Upper lobe of right lung (tissue), 1 donor: ENCODE results near the gene KRT6A. TPM values are rescaled to one million over a fixed set of nuclear protein-coding genes. Genes with fewer than 3 reads are reported as not detected.

Source experiments
- ATAC-seq: fragments of 200-7000 bp; cut with Tn5 transposase; one replicate; pipeline ENCODE4 v1.9.1; 2020; ENCODE audit warnings: mild to moderate bottlenecking, moderate library complexity
- DNase-seq: peaks from one replicate; pipeline ENCODE4 v3.0.0-alpha.2; 2020
- H3K27ac ChIP-seq: fragments of 200-600 bp; one replicate; pipeline ENCODE4 v1.8.0; 2022
- H3K27me3 ChIP-seq: fragments of 200-600 bp; one replicate; pipeline ENCODE4 v1.8.0; 2022; ENCODE audit warnings: mild to moderate bottlenecking
- H3K36me3 ChIP-seq: fragments of 200-600 bp; one replicate; pipeline ENCODE4 v1.8.0; 2022
- H3K4me1 ChIP-seq: fragments of 200-600 bp; one replicate; pipeline ENCODE4 v1.8.0; 2022
- H3K4me3 ChIP-seq: fragments of 200-600 bp; one replicate; pipeline ENCODE4 v1.8.0; 2022; ENCODE audit warnings: mild to moderate bottlenecking
- H3K9me3 ChIP-seq: fragments of 200-600 bp; one replicate; pipeline ENCODE4 v1.8.0; 2022
- CTCF ChIP-seq: fragments of 200-600 bp; IDR thresholded peaks from one replicate; pipeline ENCODE4 v1.8.0; 2022; ENCODE audit warnings: antibody characterized with exemption
- intact Hi-C: fragments of 100-400 bp; cut with DNase I; formaldehyde crosslinking; loops from one replicate; pipeline ENCODE4 v1.11.0; 2022
- total RNA-seq: library from RNA; stranded (reverse); fragmentation: NEBNext Ultra II Directional; extraction: Animal tissue kit (Norgen Biotek cat#: 25700); gene quantifications from one replicate; pipeline ENCODE4 v1.2.1, GENCODE V29; 2021
- donor health status: DM: no; HTN: yes; CAD: no; lungs with severe emphysema.

Gene KRT6A
- total RNA-seq, 1 donor from 2014 or later: 3.0 TPM

DNA sequence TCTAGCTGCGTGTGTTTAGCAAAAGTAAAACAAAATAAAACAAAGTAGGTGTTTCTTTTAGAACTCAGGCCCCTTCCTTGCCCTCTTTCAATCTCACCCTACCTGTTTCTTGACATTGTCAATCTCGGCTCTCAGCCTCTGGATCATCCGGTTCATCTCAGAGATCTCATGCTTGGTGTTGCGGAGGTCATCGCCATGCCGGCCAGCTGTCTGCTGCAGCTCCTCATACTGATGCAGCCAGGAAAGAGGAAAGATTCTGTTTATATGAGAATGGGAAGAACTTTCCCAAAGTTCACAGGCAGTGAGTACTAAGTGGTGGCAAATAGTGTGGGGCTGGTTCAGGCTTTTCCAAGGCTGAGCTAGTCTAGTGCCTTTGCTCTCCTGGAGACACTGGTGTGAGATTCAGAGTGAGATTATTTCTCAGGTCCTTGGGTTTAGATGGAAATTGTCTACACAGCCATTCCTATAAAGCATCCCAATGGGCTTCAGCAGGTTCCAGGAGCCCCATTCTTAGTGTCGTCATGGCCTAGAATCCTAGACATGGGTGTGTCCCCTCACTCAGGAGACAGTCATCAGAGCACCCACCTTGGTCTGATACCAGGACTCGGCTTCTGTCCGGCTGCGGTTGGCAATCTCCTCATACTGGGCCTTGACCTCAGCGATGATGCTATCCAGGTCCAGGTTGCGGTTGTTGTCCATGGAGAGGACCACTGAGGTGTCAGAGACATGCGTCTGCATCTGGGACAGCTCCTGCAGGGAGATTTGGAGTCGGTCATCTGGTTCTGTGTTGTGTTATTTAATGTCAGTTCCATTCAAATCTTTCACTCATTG lies 24.2 kb upstream of the KRT6A start:
- no peak overlapping the region for H3K4me3 ChIP-seq
- intact Hi-C loops: no loop called here
- DNase-seq (no peak), ATAC-seq (no peak)
- no peaks in the 10 kb centered on the region for H3K4me1 ChIP-seq
- no peaks in the 10 kb centered on the region for H3K36me3 ChIP-seq
- TF ChIP-seq CTCF: no peak
- no peaks in the 10 kb centered on the region for H3K9me3 ChIP-seq
- no peak overlapping the region for H3K27ac ChIP-seq
- H3K27me3 ChIP-seq: peaks cover 6% of the 10 kb centered on the region

DNA sequence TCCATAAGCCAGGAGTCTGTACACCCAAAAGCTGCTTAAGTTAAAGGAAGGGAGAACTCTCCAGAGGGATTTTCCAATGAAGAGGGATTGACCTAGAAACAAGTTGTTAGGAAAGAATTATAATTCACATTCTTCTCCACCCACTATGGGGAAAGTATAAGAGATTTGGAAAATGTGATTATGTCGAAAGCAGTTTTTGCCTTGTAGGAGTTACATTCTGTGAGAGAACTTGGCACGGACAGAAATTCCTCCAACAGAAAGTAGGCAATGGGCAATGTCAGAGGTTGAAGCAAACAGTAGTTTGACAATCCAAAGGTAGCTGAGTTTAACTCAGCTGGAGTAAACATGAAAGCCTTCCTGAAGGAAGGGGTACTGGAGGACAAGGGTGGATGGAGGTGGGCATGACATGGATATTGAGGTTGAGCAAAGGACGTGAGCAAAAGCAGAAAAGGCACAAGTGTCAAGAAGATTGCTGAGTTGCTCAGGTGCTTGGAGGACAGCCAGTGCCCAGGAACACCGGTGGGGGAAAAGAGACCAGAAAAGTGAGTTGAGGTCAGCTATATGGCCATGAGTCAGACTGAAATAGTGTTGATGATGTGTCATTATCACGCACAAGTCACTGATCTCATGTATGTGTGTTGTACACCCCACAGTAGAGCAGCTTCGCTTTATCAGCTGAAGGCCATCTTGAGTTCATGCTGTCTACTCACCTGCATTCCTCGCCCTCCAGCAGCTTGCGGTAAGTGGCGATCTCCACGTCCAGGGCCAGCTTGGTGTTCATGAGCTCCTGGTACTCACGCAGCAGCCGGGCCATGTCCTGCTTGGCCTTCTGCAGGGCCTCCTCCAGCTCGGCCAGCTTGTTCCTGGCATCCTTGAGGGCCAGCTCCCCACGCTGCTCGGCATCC lies 23.1 kb upstream of the KRT6A start:
- no peaks in the 10 kb centered on the region for H3K4me1 ChIP-seq
- H3K27ac ChIP-seq: no peak overlapping the region
- ATAC-seq: no peak
- no peak overlapping the region for H3K4me3 ChIP-seq
- peaks cover 6% of the 10 kb centered on the region for H3K27me3 ChIP-seq
- intact Hi-C loops: no loop called here
- no peak for DNase-seq
- peaks cover 2% of the 10 kb centered on the region for H3K9me3 ChIP-seq
- H3K36me3 ChIP-seq: no peaks in the 10 kb centered on the region
- no peak for TF ChIP-seq CTCF

GRCh38 chr12:52515319-52515646 lies 22.2 kb upstream of the KRT6A start:
- ATAC-seq: no peak

GRCh38 chr12:52514471-52515318 lies 21.6 kb upstream of the KRT6A start:
- no peak for TF ChIP-seq CTCF
- ATAC-seq (no peak), DNase-seq (no peak)
- Histone ChIP-seq H3K36me3 (no peaks in the 10 kb centered on the region), H3K4me3 (no peak overlapping the region), H3K9me3 (peaks cover 6% of the 10 kb centered on the region), H3K27me3 (no peaks in the 10 kb centered on the region), H3K27ac (no peak overlapping the region), H3K4me1 (no peaks in the 10 kb centered on the region)
- intact Hi-C loops: no loop called here

More at GRCh38 chr12:52515319-52515646, 22.2 kb upstream of the KRT6A start:
- H3K36me3 ChIP-seq: no peaks in the 10 kb centered on the region
- peaks cover under 1% of the 10 kb centered on the region for H3K27me3 ChIP-seq
- TF ChIP-seq CTCF: no peak
- H3K27ac ChIP-seq: no peak overlapping the region
- DNase-seq: no peak
- no peak overlapping the region for H3K4me3 ChIP-seq
- peaks cover 6% of the 10 kb centered on the region for H3K9me3 ChIP-seq
- intact Hi-C loops: no loop called here
- no peaks in the 10 kb centered on the region for H3K4me1 ChIP-seq

DNA sequence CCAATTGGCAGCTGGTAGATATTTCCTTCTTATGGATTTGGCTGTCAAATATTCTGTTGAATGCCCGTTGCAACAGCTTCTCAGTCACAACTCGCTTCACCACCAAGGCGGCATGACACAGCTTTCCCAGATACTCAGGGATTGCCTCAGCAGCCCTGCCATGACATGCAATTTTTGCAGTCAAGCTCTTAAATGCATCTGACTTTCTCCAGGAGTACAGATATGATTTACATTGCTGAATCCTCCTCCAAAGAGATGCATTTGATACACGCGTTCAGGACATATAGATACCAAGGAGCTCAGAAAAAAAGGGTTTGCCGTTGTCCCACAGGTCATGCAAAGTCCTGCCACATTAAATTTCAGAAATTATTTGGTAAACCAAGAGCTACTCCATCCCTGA lies 20.7 kb upstream of the KRT6A start:
- no peaks in the 10 kb centered on the region for H3K4me1 ChIP-seq
- no peak for DNase-seq
- no peaks in the 10 kb centered on the region for H3K36me3 ChIP-seq
- ATAC-seq: no peak
- H3K27me3 ChIP-seq: no peaks in the 10 kb centered on the region
- TF ChIP-seq CTCF: no peak
- H3K27ac ChIP-seq: no peak overlapping the region
- H3K4me3 ChIP-seq: no peak overlapping the region
- intact Hi-C loops: no loop called here
- peaks cover 6% of the 10 kb centered on the region for H3K9me3 ChIP-seq
